Vagina (tissue), 2 donors: Measurements from ENCODE around the gene SHANK1. TPM values are rescaled to one million over a fixed set of nuclear protein-coding genes. Genes with fewer than 3 reads are reported as not detected.

Experiments
- DNase-seq, 2 donors: peaks; one replicate each; pipeline ENCODE4 v3.0.0-alpha.2; 2017; ENCODE audit errors: extremely low spot score in 2 of 2
- H3K27ac ChIP-seq: fragments of 200-600 bp; sonication (generic); one replicate; pipeline ENCODE4 v1.5.1; 2019
- H3K27me3 ChIP-seq: fragments of 200-600 bp; sonication (generic); one replicate; pipeline ENCODE4 v1.5.1; 2019
- H3K36me3 ChIP-seq, 2 donors: fragments of 200-600 bp; sonication (generic); one replicate each; pipeline ENCODE4 v1.5.1; 2017 to 2019
- H3K4me1 ChIP-seq: fragments of 200-600 bp; sonication (generic); one replicate; pipeline ENCODE4 v1.5.1; 2019
- H3K4me3 ChIP-seq, 2 donors: fragments of 200-600 bp; sonication (generic); 1 replicate in 1 of 2; 2 replicates in 1 of 2; pipeline ENCODE4 v1.5.1; 2016 to 2019
- H3K9me3 ChIP-seq: fragments of 200-600 bp; sonication (generic); one replicate; pipeline ENCODE4 v1.5.1; 2019
- POLR2A ChIP-seq, 2 donors: fragments of 450-650 bp; IDR thresholded peaks; one replicate each; pipeline ENCODE4 v1.6.1; 2017; ENCODE audit warnings: antibody characterized with exemption in 2 of 2, mild to moderate bottlenecking in 2 of 2, moderate library complexity in 2 of 2
- POLR2AphosphoS5 ChIP-seq, 2 donors: sonication (generic); formaldehyde crosslinking; IDR thresholded peaks; one replicate each; pipeline ENCODE4 v1.9.0; 2017; ENCODE audit warnings: antibody characterized with exemption in 2 of 2, mild to moderate bottlenecking in 2 of 2, low read depth in 1 of 2; ENCODE audit not compliant: insufficient read depth in 1 of 2
- intact Hi-C: fragments of 100-400 bp; cut with DNase I; formaldehyde crosslinking; loops from one replicate; pipeline ENCODE4 v1.15.1; 2023
- total RNA-seq: library from RNA; depleted of rRNA; stranded (reverse); fragments of >200 nt; gene quantifications from one replicate; pipeline ENCODE4 v1.2.3, GENCODE V29; 2016
- TF ChIP-seq, protein P1 (sequence below), 3 experiments: fragments of 450-650 bp in 2 of 3; fragments of 200-600 bp in 1 of 3; sonication (generic) in 1 of 3; IDR thresholded peaks; one replicate each; pipeline ENCODE4 v1.5.1; 2017 to 2019; ENCODE audit warnings: antibody characterized with exemption in 3 of 3, mild to moderate bottlenecking in 2 of 3, moderate library complexity in 2 of 3

SHANK1 gene
- total RNA-seq, 1 donor from 2014 or later = 0.98 TPM

DNA sequence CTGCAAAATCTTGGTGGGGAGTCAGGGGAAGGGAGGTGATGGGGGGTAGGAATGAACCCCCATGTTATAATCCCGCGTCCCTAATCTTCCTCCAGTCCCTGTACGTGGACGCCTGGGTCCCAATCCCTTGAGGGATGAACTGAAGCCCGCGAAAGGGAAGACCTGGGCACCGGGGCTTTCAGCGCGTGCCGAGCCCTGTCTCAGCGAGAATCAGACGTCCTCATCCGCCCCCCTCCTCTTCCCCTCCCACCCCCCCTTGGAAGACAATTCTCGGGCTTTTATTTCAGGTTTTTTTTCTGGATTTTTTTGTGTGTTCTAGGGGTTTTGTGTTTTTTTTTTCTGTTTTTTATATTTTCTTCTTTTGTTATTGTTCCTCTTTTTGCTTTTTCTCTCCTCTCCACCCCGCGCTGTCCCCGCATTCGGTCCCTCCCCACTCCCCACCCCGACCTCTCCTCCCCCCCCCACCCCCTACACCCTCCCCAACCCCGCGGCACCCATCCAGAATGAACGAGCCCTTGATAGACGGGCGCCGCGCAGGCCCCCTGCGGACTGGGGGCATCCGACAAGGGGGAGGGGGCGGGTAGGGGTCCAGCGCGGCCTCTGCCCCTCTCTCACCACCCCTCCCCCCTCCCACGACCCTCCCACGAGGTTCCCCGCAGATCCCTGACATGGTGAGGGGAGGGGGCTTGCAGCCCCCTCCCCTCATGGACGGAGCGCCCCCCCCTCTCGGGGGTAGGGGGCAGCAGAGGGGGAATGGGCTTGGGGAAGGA lies 60.1 kb downstream of the SHANK1 start:
- TF ChIP-seq POLR2A (IDR thresholded peaks at IDR 0.05) = no peak
- no peak for TF ChIP-seq POLR2AphosphoS5 (IDR thresholded peaks at IDR 0.05; ENCODE audit: insufficient read depth in 1 of 2, low read depth in 1 of 2)
- TF ChIP-seq, protein P1, sequence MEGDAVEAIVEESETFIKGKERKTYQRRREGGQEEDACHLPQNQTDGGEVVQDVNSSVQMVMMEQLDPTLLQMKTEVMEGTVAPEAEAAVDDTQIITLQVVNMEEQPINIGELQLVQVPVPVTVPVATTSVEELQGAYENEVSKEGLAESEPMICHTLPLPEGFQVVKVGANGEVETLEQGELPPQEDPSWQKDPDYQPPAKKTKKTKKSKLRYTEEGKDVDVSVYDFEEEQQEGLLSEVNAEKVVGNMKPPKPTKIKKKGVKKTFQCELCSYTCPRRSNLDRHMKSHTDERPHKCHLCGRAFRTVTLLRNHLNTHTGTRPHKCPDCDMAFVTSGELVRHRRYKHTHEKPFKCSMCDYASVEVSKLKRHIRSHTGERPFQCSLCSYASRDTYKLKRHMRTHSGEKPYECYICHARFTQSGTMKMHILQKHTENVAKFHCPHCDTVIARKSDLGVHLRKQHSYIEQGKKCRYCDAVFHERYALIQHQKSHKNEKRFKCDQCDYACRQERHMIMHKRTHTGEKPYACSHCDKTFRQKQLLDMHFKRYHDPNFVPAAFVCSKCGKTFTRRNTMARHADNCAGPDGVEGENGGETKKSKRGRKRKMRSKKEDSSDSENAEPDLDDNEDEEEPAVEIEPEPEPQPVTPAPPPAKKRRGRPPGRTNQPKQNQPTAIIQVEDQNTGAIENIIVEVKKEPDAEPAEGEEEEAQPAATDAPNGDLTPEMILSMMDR (IDR thresholded peaks at IDR 0.05) = no peak
- Histone ChIP-seq H3K27me3 (peaks cover 6% of the 10 kb centered on the region), H3K4me1 (peaks cover 19% of the 10 kb centered on the region), H3K27ac (no peak overlapping the region), H3K4me3 (peak overlapping the region; percentile 20 to 34), H3K9me3 (no peaks in the 10 kb centered on the region), H3K36me3 (no peaks in the 10 kb centered on the region)
- DNase-seq = no peak
- intact Hi-C loops = no loop called here

DNA sequence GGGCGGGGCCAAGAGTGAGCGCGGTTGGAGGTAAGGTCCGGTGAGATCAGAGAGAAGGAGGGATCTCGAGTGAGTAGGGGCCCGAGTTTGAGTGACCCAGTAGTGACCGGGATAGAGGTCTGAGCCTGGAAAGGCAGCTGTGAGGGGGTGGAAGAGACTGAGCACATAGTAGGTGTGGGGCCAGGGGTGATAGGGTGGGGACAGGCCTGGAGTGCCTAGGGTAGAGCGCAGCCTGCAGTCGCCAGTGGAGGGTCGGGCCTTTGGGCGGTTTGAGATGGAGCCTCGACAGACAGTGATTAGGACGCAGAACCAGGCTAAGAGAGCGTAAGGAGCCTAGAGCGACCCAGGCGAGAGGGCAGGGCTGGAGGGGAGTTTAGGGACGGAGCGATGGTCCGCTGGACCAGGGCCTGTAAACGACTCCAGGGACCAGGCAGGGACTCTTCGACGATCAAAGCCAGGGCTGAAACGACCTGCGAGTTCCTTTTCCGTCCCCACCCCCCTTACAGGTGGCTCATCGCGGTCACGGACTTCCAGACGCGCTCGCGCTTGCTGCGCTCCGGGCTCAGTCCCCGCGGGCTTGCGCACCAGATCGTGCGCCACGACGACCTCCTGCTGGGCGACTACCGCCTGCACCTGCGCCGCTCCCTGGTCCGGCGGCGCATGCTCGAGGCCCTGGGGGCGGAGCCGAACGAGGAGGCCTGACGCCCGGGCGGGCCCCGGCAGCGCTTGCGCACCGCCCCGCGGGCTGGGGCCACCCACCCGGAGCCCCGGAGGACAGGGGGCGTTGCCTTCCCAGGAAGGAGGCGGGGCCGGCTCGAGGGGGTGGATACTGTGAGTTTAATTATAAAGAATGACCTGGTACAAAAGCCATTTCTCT lies 60.9 kb downstream of the SHANK1 start:
- DNase-seq = no peak
- peaks cover 6% of the 10 kb centered on the region for H3K27me3 ChIP-seq

DNA sequence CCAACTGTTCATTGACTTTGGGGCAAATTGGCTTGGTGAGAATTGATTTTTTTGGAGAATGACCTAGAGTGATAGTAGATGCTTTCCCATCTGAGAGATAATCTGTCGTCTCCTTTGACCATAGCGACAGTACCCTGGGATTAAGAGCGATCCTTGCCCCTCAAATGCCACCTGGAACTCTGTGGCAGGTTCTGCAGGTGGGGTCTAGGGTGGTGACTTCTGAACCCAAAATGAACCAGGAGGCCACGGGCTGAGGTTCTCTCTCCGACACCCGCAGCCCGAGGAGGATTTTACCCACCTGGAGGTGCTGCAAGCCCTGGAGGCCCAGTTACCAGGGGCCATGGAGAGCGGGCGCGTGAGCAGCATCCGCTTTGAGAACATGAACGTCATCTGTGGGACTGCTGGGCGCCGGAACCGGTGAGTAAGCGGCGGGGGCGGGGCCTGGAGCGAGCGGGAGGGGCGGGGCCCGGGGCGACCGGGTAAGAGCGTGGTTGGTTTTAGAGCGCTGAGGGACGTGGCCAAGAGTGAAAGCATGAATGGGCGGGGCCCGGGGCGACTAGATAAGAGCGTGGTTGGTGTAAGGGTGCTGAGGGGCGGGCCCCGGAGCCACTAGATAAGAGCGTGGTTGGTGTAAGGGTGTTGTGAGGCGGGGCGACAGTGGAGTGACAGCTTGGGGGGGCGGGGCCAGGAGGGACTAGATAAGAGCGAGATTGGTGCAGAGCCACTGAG lies 61.7 kb downstream of the SHANK1 start:
- TF ChIP-seq, protein P1 (IDR thresholded peaks at IDR 0.05) = no peak
- TF ChIP-seq POLR2A (IDR thresholded peaks at IDR 0.05) (no peak), POLR2AphosphoS5 (IDR thresholded peaks at IDR 0.05; ENCODE audit: insufficient read depth in 1 of 2, low read depth in 1 of 2) (no peak)
- Histone ChIP-seq H3K27ac (no peak overlapping the region), H3K9me3 (no peaks in the 10 kb centered on the region), H3K4me3 (peak overlapping the region; percentile 20 to 34), H3K4me1 (peaks cover 19% of the 10 kb centered on the region), H3K36me3 (no peaks in the 10 kb centered on the region), H3K27me3 (peaks cover 6% of the 10 kb centered on the region)
- peak in 1 of 2 donors; percentile 94 for DNase-seq
- intact Hi-C loops = no loop called here

More for the DNA sequence above, 60.9 kb downstream of the SHANK1 start:
- intact Hi-C loops = no loop called here
- H3K9me3 ChIP-seq = no peaks in the 10 kb centered on the region
- TF ChIP-seq, protein P1 (IDR thresholded peaks at IDR 0.05) = no peak
- TF ChIP-seq POLR2AphosphoS5 (IDR thresholded peaks at IDR 0.05; ENCODE audit: insufficient read depth in 1 of 2, low read depth in 1 of 2) (peak in 1 of 2 donors; percentile 31), POLR2A (IDR thresholded peaks at IDR 0.05) (peak in 1 of 2 donors; percentile 10)
- peak overlapping the region; percentile 20 to 34 for H3K4me3 ChIP-seq
- no peak overlapping the region for H3K27ac ChIP-seq
- peaks cover 19% of the 10 kb centered on the region for H3K4me1 ChIP-seq
- H3K36me3 ChIP-seq = no peaks in the 10 kb centered on the region

DNA sequence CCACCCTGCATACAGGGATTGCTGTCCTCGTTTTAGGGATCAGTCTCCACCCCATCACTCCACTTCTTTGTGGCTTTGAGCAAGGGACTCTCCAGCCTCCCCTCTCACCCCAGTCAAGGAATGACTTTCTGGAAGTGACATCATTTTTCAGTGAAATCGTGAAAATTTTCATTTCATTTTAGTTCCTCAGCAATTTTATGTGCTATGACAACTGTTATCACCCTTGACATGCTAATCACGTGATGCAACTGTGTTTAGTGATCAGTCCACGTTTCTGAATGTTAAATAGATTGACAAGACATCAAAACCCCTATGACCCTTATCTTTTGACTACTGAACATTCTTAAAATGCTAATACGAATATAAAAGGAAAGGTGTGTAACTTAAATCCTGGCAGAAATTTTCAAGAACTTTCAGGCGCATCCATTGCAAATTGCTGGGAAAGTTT lies 62.4 kb downstream of the SHANK1 start:
- H3K4me1 ChIP-seq = peaks cover 19% of the 10 kb centered on the region
- TF ChIP-seq POLR2A (IDR thresholded peaks at IDR 0.05) (no peak), POLR2AphosphoS5 (IDR thresholded peaks at IDR 0.05; ENCODE audit: insufficient read depth in 1 of 2, low read depth in 1 of 2) (no peak)
- TF ChIP-seq, protein P1 (IDR thresholded peaks at IDR 0.05) = no peak
- H3K27me3 ChIP-seq = peaks cover 6% of the 10 kb centered on the region
- no peaks in the 10 kb centered on the region for H3K9me3 ChIP-seq
- DNase-seq = no peak
- no peak overlapping the region for H3K4me3 ChIP-seq
- no peak overlapping the region for H3K27ac ChIP-seq
- intact Hi-C loops = no loop called here
- H3K36me3 ChIP-seq = no peaks in the 10 kb centered on the region
